SK-N-MC (cell line): ENCODE measurements around the gene PBX1.

Source experiments
- EZH2 ChIP-seq: fragments of 200-600 bp; sonication (generic); IDR thresholded peaks from one replicate; pipeline ENCODE4 v1.6.1; 2017; ENCODE audit warnings: antibody characterized with exemption
- FOXP2 ChIP-seq: optimal IDR thresholded peaks from 2 replicates; pipeline ENCODE3; 2011; ENCODE audit warnings: mild to moderate bottlenecking, moderate library complexity; ENCODE audit not compliant: insufficient read depth; ENCODE audit errors: extremely low read length, control extremely low read depth
- POLR2AphosphoS5 ChIP-seq: IDR thresholded peaks from 2 replicates; pipeline ENCODE4 v1.6.1; 2012; ENCODE audit warnings: mild to moderate bottlenecking, low read depth, low read length, borderline replicate concordance

- TF ChIP-seq EZH2, result no peak
- TF ChIP-seq POLR2AphosphoS5, result no peak; the same call in 1 of the 2 replicates
- no peak for TF ChIP-seq FOXP2
These were observed 29.7 kb downstream of the PBX1 start for GRCh38 chr1:164588516-164589341.
